HL-60 (cell line): ENCODE data around the gene CSGALNACT2.

Source experiments
- POLR2AphosphoS5 ChIP-seq: IDR thresholded peaks from 2 replicates; pipeline ENCODE4 v1.6.1; 2012; ENCODE audit warnings: low read depth
- TF ChIP-seq, protein P1 (sequence below): IDR thresholded peaks from one replicate; pipeline ENCODE4 v1.5.1; 2011; ENCODE audit warnings: low read length, control low read depth, inconsistent platforms; ENCODE audit not compliant: insufficient read depth
- TF ChIP-seq, protein P2 (sequence below): IDR thresholded peaks from 2 replicates; pipeline ENCODE4 v1.6.1; 2012; ENCODE audit warnings: low read depth; ENCODE audit not compliant: insufficient replicate concordance

DNA sequence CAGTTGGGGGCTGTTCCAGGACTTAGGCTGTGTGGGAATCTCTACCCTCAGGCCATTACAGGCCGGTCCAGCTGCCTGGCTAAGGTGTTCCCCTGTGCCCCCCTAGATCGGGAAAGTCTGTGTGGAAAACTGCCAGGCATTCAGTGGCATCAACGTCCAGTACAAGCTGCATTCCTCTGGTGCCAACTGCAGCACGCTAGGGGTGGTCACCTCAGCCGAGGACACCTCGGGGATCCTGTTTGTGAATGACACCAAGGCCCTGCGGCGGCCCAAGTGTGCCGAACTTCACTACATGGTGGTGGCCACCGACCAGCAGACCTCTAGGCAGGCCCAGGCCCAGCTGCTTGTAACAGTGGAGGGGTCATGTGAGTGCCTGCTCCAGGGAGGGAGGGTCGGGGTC is 27.1 kb upstream of the CSGALNACT2 start:
- TF ChIP-seq, protein P1, sequence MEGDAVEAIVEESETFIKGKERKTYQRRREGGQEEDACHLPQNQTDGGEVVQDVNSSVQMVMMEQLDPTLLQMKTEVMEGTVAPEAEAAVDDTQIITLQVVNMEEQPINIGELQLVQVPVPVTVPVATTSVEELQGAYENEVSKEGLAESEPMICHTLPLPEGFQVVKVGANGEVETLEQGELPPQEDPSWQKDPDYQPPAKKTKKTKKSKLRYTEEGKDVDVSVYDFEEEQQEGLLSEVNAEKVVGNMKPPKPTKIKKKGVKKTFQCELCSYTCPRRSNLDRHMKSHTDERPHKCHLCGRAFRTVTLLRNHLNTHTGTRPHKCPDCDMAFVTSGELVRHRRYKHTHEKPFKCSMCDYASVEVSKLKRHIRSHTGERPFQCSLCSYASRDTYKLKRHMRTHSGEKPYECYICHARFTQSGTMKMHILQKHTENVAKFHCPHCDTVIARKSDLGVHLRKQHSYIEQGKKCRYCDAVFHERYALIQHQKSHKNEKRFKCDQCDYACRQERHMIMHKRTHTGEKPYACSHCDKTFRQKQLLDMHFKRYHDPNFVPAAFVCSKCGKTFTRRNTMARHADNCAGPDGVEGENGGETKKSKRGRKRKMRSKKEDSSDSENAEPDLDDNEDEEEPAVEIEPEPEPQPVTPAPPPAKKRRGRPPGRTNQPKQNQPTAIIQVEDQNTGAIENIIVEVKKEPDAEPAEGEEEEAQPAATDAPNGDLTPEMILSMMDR: no peak
- TF ChIP-seq, protein P2, sequence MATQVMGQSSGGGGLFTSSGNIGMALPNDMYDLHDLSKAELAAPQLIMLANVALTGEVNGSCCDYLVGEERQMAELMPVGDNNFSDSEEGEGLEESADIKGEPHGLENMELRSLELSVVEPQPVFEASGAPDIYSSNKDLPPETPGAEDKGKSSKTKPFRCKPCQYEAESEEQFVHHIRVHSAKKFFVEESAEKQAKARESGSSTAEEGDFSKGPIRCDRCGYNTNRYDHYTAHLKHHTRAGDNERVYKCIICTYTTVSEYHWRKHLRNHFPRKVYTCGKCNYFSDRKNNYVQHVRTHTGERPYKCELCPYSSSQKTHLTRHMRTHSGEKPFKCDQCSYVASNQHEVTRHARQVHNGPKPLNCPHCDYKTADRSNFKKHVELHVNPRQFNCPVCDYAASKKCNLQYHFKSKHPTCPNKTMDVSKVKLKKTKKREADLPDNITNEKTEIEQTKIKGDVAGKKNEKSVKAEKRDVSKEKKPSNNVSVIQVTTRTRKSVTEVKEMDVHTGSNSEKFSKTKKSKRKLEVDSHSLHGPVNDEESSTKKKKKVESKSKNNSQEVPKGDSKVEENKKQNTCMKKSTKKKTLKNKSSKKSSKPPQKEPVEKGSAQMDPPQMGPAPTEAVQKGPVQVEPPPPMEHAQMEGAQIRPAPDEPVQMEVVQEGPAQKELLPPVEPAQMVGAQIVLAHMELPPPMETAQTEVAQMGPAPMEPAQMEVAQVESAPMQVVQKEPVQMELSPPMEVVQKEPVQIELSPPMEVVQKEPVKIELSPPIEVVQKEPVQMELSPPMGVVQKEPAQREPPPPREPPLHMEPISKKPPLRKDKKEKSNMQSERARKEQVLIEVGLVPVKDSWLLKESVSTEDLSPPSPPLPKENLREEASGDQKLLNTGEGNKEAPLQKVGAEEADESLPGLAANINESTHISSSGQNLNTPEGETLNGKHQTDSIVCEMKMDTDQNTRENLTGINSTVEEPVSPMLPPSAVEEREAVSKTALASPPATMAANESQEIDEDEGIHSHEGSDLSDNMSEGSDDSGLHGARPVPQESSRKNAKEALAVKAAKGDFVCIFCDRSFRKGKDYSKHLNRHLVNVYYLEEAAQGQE: no peak
- TF ChIP-seq POLR2AphosphoS5: no peak
